Psoas muscle (tissue), 8 donors: ENCODE measurements around the gene PTPRM. TPM values are rescaled to one million over a fixed set of nuclear protein-coding genes. Genes with fewer than 3 reads are reported as not detected.

Source experiments
- ATAC-seq, 4 donors: fragments of 200-7000 bp; cut with Tn5 transposase; one replicate each; pipeline ENCODE4 v1.9.1; 2020; ENCODE audit warnings: moderate library complexity in 3 of 4, mild to moderate bottlenecking in 2 of 4
- DNase-seq, 2 donors: peaks; one replicate each; pipeline ENCODE4 v3.0.0-alpha.2; 2020
- H3K27ac ChIP-seq: fragments of 200-600 bp; one replicate; pipeline ENCODE4 v1.8.0; 2022
- H3K27me3 ChIP-seq, 3 donors: fragments of 200-600 bp in 1 of 3; one replicate each; pipeline versions ENCODE4 v1.6.1 to v1.8.0; 2013 to 2022; ENCODE audit warnings: low read length in 2 of 3, mild to moderate bottlenecking in 2 of 3, moderate library complexity in 1 of 3; ENCODE audit not compliant: insufficient read depth in 3 of 3
- H3K36me3 ChIP-seq, 2 donors: fragments of 200-600 bp in 1 of 2; one replicate each; pipeline versions ENCODE4 v1.6.1 to v1.8.0; 2013 to 2022; ENCODE audit warnings: low read depth in 1 of 2, mild to moderate bottlenecking in 1 of 2, moderate library complexity in 1 of 2; ENCODE audit not compliant: insufficient read depth in 1 of 2
- H3K4me1 ChIP-seq: fragments of 200-600 bp; one replicate; pipeline ENCODE4 v1.8.0; 2022
- H3K4me3 ChIP-seq: fragments of 200-600 bp; one replicate; pipeline ENCODE4 v1.8.0; 2022; ENCODE audit warnings: mild to moderate bottlenecking
- H3K9me3 ChIP-seq: fragments of 200-600 bp; one replicate; pipeline ENCODE4 v1.8.0; 2022
- WGBS, 3 donors: extraction: QIAGEN DNeasy Blood & Tissue Kit; methylation state at CpG; one replicate each; pipeline versions ENCODE4 v1.1.6 to v1.1.7; 2013; 5-methylcytosine and 5-hydroxymethylcytosine counted together
- intact Hi-C, 2 donors: fragments of 100-400 bp; cut with DNase I; formaldehyde crosslinking; loops; one replicate each; pipeline versions ENCODE4 v1.11.0 to v1.14.2; 2022
- polyA plus RNA-seq, 3 donors: library from polyadenylated mRNA; stranded (reverse); fragments of 200-250 nt; gene quantifications; one replicate each; pipeline ENCODE4 v1.2.3, GENCODE V29; 2013
- total RNA-seq, 4 donors: library from RNA; stranded (reverse); fragmentation: NEBNext Ultra II Directional in 2 of 4; extraction: Animal tissue kit (Norgen Biotek cat#: 25700) in 2 of 4; gene quantifications; one replicate each; pipeline versions ENCODE4 v1.2.1 to v1.2.4, GENCODE V29; 2021 to 2023
- TF ChIP-seq, protein P1 (sequence below): fragments of 200-600 bp; IDR thresholded peaks from one replicate; pipeline ENCODE4 v1.8.0; 2022; ENCODE audit warnings: antibody characterized with exemption
- donor health status: healthy with polysubstance abuse.
- donor health status: DM: no; HTN: no; CAD: no; lungs with moderate emphysema.
- donor health status: Bipolar disorder and iron deficiency.
- donor health status: healthy.
- donor health status: DM: yes; HTN: yes; CAD: no.
- donor health status: DM: no; HTN: no; CAD: no.
- donor health status: DM: no; HTN: no; CAD: no.
- donor health status: DM: yes; HTN: yes; CAD: no.

PTPRM gene
- total and polyA plus RNA-seq, 7 donors = 27.4 to 78.9 (median 39.0) TPM

DNA sequence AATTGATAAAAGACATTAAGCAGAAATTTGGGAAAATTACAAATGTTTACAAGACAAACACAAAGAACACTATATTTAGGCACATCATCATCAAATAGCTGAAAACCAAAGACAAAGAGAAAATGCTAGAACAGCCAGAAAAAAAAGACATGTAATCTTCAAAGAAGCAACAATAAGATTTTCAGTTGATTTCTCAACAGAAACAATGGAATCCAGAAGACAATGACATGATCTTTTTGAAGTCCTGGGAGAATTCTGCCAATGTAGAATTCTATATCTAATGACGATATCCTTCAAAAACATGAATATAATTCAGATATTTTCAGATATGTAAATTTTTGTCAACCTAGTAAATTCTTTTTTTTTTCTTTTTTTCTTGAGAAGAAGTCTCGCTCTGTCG, 179.0 kb downstream of the PTPRM start:
- intact Hi-C loops = no loop called here
- no peak for ATAC-seq
- Histone ChIP-seq H3K9me3 (peaks cover 3% of the 10 kb centered on the region), H3K27ac (no peak overlapping the region), H3K4me3 (no peak overlapping the region), H3K36me3 (no peaks in the 10 kb centered on the region), H3K4me1 (peaks cover 58% of the 10 kb centered on the region), H3K27me3 (no peaks in the 10 kb centered on the region)
- WGBS, 3 donors = 97 to 99% (median 98%) methylated on average over 3 of the region's 3 CpGs
- TF ChIP-seq, protein P1, sequence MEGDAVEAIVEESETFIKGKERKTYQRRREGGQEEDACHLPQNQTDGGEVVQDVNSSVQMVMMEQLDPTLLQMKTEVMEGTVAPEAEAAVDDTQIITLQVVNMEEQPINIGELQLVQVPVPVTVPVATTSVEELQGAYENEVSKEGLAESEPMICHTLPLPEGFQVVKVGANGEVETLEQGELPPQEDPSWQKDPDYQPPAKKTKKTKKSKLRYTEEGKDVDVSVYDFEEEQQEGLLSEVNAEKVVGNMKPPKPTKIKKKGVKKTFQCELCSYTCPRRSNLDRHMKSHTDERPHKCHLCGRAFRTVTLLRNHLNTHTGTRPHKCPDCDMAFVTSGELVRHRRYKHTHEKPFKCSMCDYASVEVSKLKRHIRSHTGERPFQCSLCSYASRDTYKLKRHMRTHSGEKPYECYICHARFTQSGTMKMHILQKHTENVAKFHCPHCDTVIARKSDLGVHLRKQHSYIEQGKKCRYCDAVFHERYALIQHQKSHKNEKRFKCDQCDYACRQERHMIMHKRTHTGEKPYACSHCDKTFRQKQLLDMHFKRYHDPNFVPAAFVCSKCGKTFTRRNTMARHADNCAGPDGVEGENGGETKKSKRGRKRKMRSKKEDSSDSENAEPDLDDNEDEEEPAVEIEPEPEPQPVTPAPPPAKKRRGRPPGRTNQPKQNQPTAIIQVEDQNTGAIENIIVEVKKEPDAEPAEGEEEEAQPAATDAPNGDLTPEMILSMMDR = no peak
- DNase-seq = no peak

DNA sequence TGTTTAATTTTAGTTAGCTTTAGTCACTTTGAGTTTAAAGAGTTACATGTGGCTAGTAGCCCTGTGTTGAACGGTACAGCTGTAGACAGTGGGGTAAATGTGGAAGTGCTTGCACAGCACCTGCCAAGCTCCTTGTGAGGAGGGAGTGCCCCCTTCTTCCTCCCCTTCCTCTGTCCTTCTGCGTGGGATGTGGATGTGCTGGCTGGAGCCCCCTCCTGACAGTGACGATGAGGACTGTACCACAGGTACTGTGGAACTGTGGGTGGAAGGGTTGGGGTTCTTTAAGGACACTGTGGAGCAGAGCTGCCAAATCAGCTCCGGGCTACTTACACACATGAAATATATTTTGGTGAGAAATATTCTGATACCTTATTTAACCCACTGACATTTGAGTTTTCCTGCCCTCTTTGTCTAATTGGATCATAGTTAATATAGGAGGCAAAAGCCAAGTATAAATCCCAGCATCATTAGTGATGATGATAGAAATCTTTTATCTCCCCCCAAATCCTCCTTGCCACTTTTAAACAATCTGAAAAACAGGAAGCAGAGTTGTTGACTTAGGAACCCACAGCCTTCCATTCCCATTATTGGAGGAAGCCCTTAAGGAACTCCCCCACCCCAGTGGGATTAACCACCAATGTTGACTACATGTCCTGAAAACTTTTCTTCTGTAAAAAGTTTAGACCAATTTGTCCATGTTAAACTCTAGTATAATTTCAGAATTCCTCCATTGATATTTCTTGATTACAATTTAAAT, 181.3 kb downstream of the PTPRM start:
- TF ChIP-seq, protein P1 = no peak
- Histone ChIP-seq H3K9me3 (peaks cover 3% of the 10 kb centered on the region), H3K36me3 (no peaks in the 10 kb centered on the region), H3K4me1 (peaks cover 39% of the 10 kb centered on the region), H3K4me3 (no peak overlapping the region), H3K27ac (no peak overlapping the region), H3K27me3 (no peaks in the 10 kb centered on the region)
- WGBS, 3 donors = 20 to 32% (median 23%) methylated on average over 4 of the region's 4 CpGs
- DNase-seq = no peak
- peak in 1 of 4 donors; percentile 33 for ATAC-seq
- intact Hi-C loops = no loop called here

DNA sequence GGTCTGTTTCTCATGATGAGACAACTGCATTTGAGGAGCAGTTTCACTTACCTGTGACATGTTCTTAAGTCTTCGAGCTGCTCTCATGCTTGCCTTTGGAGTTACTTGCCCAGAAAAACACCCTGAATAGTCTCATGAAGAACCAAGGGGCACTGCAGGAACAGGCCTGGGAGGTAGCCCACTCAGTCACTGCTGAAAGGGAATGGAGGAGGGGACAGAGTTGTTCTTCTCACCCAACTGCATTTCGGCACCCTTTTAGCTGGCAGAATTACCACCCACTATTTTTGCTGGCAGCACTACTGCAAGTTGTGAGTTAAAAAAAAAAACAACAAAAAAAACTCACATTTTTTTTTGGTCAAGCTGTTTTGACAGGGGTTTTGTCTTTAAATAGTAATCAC, 181.9 kb downstream of the PTPRM start:
- DNase-seq (no peak), ATAC-seq (no peak)
- no peak overlapping the region for H3K27ac ChIP-seq

DNA sequence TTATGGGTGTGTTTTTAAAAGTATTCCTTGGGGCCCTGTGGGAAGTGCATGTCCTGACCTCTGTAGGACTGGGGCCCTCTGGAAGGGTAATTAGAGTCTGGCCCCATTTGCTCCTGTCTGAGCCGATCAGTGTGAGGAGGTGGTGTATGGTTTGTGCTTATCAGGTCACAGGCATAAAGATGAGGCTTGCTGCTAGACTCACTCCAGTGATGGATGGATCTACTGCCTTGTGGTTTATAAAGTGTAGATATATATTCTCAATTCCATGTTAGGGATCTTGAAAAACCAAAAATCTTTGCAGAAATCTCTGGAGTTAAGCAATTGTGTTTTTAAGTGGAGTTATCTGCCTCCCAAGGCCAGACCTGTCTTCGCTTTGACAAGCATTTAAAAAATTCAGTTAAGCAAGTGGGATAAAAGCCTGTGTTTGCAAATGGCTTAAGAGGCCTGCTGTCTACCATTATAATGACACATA, 182.4 kb downstream of the PTPRM start:
- peaks cover 3% of the 10 kb centered on the region for H3K9me3 ChIP-seq
- no peaks in the 10 kb centered on the region for H3K36me3 ChIP-seq
- intact Hi-C loops = no loop called here
- H3K27me3 ChIP-seq = no peaks in the 10 kb centered on the region
- 49 to 63% (median 50%) methylated on average over 2 of the region's 2 CpGs for WGBS, 3 donors
- no peak overlapping the region for H3K4me3 ChIP-seq
- TF ChIP-seq, protein P1 = no peak
- H3K27ac ChIP-seq = no peak overlapping the region
- DNase-seq (no peak), ATAC-seq (peak in 2 of 4 donors; percentile 20 to 43)
- peaks cover 46% of the 10 kb centered on the region for H3K4me1 ChIP-seq

More for the DNA sequence above, 181.9 kb downstream of the PTPRM start:
- WGBS, 3 donors = 37 to 55% (median 47%) methylated on average over 2 of the region's 2 CpGs
- peaks cover 3% of the 10 kb centered on the region for H3K9me3 ChIP-seq
- peaks cover 42% of the 10 kb centered on the region for H3K4me1 ChIP-seq
- intact Hi-C loops = no loop called here
- H3K36me3 ChIP-seq = no peaks in the 10 kb centered on the region
- H3K4me3 ChIP-seq = no peak overlapping the region
- TF ChIP-seq, protein P1 = no peak
- no peaks in the 10 kb centered on the region for H3K27me3 ChIP-seq
